ENCODE results near the gene RAB6A. TPM values are rescaled to one million over a fixed set of nuclear protein-coding genes. Genes with fewer than 3 reads are reported as not detected.

The RAB6A gene
- total RNA-seq, 4 donors from 2014 or later, result 49.0 to 232 (median 206) TPM

- no peaks in the 10 kb centered on the region for H3K9me3 ChIP-seq
- H3K36me3 ChIP-seq, result no peaks in the 10 kb centered on the region
- peak; percentile 91 for DNase-seq
- peaks cover 5 to 13% (median 10%) of the 10 kb centered on the region in 4 donors for H3K4me1 ChIP-seq
- peak overlapping the region in 2 of 4 donors; percentile 24 to 43 for H3K4me3 ChIP-seq
- no peak overlapping the region for H3K27ac ChIP-seq
- TF ChIP-seq EP300 (IDR thresholded peaks at IDR 0.05; ENCODE audit: low read depth) (no peak), CTCF (IDR thresholded peaks at IDR 0.05) (peak; percentile 95 to 98 (median 97))
- in situ Hi-C loops (cut with MboI; ENCODE audit: low pct_ligation_motif_present in 1 of 4, low pct_unique_long_range_greater_than_20kb in 1 of 4, low sequenced_read_pairs in 3 of 4) (loop anchor here in 2 of 4 donors (10.0 kb wide), 1 partner anchor 256 kb away; no protein-coding TSS in a partner anchor), intact Hi-C loops (cut with DNase I; ENCODE audit: low total_unique reads) (loop anchor here (2.0 to 10.0 kb wide), 4 partner anchors 34 to 356 kb away; partner anchors contain the start of gene ARHGEF17)
- WGBS, 2 donors (ENCODE audit: low coverage in 1 of 2), result 15% methylated on average over 32 of the region's 40 CpGs; no CpG with 5 or more reads in 1 of the 2 donors
- H3K27me3 ChIP-seq, result no peaks in the 10 kb centered on the region
Measured at GRCh38 chr11:73661035-73661628, 99.7 kb downstream of the RAB6A start.

DNA sequence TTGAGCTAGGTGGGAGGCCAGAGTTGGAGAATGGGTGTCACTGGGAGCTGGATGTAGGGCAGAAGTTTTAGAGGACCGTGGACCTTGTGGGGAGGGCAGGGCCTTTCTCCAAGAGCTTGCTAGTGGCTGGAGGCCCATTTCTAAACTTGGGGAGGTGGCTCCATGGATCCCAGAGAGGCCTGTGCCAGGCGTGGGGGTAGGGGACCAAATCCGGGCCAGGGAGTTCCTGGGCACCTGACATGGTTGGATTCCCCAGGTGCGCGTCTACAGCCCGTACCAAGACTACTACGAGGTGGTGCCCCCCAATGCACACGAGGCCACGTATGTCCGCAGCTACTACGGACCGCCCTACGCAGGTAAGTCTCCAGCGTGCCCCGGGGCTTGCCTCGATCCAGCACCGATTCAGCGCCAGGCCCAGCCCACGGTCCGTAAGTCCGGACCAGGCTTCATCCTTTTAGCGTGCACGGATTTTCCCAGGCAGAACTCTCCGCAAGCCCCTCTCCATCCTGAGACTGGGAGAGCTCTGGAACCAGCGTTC is 100.3 kb downstream of the RAB6A start:
- no peak for DNase-seq
- no peaks in the 10 kb centered on the region for H3K27me3 ChIP-seq
- TF ChIP-seq POLR2A (IDR thresholded peaks at IDR 0.05) (no peak), POLR2AphosphoS5 (IDR thresholded peaks at IDR 0.05) (no peak), EP300 (IDR thresholded peaks at IDR 0.05; ENCODE audit: low read depth) (no peak), CTCF (IDR thresholded peaks at IDR 0.05) (no peak)
- H3K4me3 ChIP-seq, result peak overlapping the region in 2 of 4 donors; percentile 24 to 43
- peak overlapping the region in 1 of 4 donors; percentile 14 for H3K27ac ChIP-seq
- no peaks in the 10 kb centered on the region for H3K9me3 ChIP-seq
- H3K4me1 ChIP-seq, result peaks cover 5 to 13% (median 10%) of the 10 kb centered on the region in 4 donors
- in situ Hi-C loops (cut with MboI; ENCODE audit: low pct_ligation_motif_present in 1 of 4, low pct_unique_long_range_greater_than_20kb in 1 of 4, low sequenced_read_pairs in 3 of 4) (loop anchor here in 2 of 4 donors (10.0 kb wide), 1 partner anchor 256 kb away; no protein-coding TSS in a partner anchor), intact Hi-C loops (cut with DNase I; ENCODE audit: low total_unique reads) (loop anchor here (2.0 to 10.0 kb wide), 4 partner anchors 33 to 356 kb away; partner anchors contain the start of gene ARHGEF17)
- 58 to 83% methylated on average over 1 to 24 of the region's 25 CpGs for WGBS, 2 donors (ENCODE audit: low coverage in 1 of 2)
- no peaks in the 10 kb centered on the region for H3K36me3 ChIP-seq

DNA sequence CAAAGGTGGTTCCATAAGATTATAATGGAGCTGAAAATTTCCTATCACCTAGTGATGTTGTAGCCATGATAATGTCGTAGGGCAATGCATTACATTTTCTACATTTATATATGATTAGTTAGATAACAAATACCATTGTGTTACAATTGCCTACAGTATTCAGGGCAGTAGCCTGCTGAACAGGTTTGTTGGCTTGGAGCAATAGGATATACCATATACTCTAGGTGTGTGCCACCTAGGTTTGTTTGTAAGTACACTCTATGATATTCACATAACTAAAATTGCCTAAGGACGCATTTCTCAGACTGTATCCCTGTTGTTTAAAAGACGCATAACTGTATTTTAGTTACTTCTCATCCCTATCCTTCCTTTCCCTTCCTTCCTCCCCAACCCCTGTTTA is 100.9 kb downstream of the RAB6A start:
- H3K4me1 ChIP-seq, result peaks cover 5 to 13% (median 10%) of the 10 kb centered on the region in 4 donors
- TF ChIP-seq EP300 (IDR thresholded peaks at IDR 0.05; ENCODE audit: low read depth), result no peak
- no peak for TF ChIP-seq POLR2AphosphoS5 (IDR thresholded peaks at IDR 0.05)
- no peak for TF ChIP-seq CTCF (IDR thresholded peaks at IDR 0.05)
- intact Hi-C loops (cut with DNase I; ENCODE audit: low total_unique reads), result loop anchor here (2.0 to 10.0 kb wide), 4 partner anchors 33 to 355 kb away; partner anchors contain the start of gene ARHGEF17
- H3K9me3 ChIP-seq, result no peaks in the 10 kb centered on the region
- in situ Hi-C loops (cut with MboI; ENCODE audit: low pct_ligation_motif_present in 1 of 4, low pct_unique_long_range_greater_than_20kb in 1 of 4, low sequenced_read_pairs in 3 of 4), result loop anchor here in 2 of 4 donors (10.0 kb wide), 1 partner anchor 255 kb away; no protein-coding TSS in a partner anchor
- peak; percentile 34 for DNase-seq
- H3K4me3 ChIP-seq, result no peak overlapping the region
- H3K36me3 ChIP-seq, result no peaks in the 10 kb centered on the region
- 52 to 56% methylated on average over 3 of the region's 3 CpGs for whole genome bisulfite sequencing, 2 donors (ENCODE audit: low coverage in 1 of 2)
- H3K27me3 ChIP-seq, result no peaks in the 10 kb centered on the region
- H3K27ac ChIP-seq, result peak overlapping the region in 1 of 4 donors; percentile 14

GRCh38 chr11:73656985-73657384 is 103.9 kb downstream of the RAB6A start:
- no peaks in the 10 kb centered on the region for H3K9me3 ChIP-seq
- H3K4me1 ChIP-seq, result peaks cover 5 to 13% (median 10%) of the 10 kb centered on the region in 4 donors
- no peak for TF ChIP-seq EP300 (IDR thresholded peaks at IDR 0.05; ENCODE audit: low read depth)
- no peak for TF ChIP-seq CTCF (IDR thresholded peaks at IDR 0.05)
- TF ChIP-seq POLR2AphosphoS5 (IDR thresholded peaks at IDR 0.05), result no peak
- no peak for TF ChIP-seq POLR2A (IDR thresholded peaks at IDR 0.05)
- H3K36me3 ChIP-seq, result no peaks in the 10 kb centered on the region
- whole genome bisulfite sequencing, 2 donors (ENCODE audit: low coverage in 1 of 2), result 78% methylated on average over 3 of the region's 3 CpGs; no CpG with 5 or more reads in 1 of the 2 donors
- no peak for DNase-seq
- H3K4me3 ChIP-seq, result no peak overlapping the region
- in situ Hi-C loops (cut with MboI; ENCODE audit: low pct_ligation_motif_present in 1 of 4, low pct_unique_long_range_greater_than_20kb in 1 of 4, low sequenced_read_pairs in 3 of 4) (no loop called here), intact Hi-C loops (cut with DNase I; ENCODE audit: low total_unique reads) (no loop called here)
- H3K27me3 ChIP-seq, result no peaks in the 10 kb centered on the region
- no peak overlapping the region for H3K27ac ChIP-seq
